T-helper 1 cell treated with Interleukin-12 subunit alpha and Interleukin-12 subunit beta and Interleukin-4 antibody, amounts not matched to agents 30 μg/mL and 1 μg/mL, for 36 hours (primary cell): ENCODE data around the gene STAT5A.
"Not testable (repeated sequence)": the region's sequence is repeated elsewhere in the genome, so short reads cannot be mapped to it uniquely, and the experiment has no call there.

ENCODE experiments used
- H3K27ac Mint-ChIP-seq: one replicate; pipeline ENCODE4 v1.8.0; 2021; ENCODE audit warnings: mild to moderate bottlenecking, mixed read lengths
- H3K27me3 Mint-ChIP-seq: one replicate; pipeline ENCODE4 v1.8.0; 2021; ENCODE audit warnings: low read depth, mixed read lengths
- H3K36me3 Mint-ChIP-seq: one replicate; pipeline ENCODE4 v1.8.0; 2021; ENCODE audit warnings: low read depth, mixed read lengths
- H3K4me1 Mint-ChIP-seq: one replicate; pipeline ENCODE4 v1.8.0; 2021; ENCODE audit warnings: low read depth, mixed read lengths
- H3K4me3 Mint-ChIP-seq: one replicate; pipeline ENCODE4 v1.8.0; 2021; ENCODE audit warnings: mild to moderate bottlenecking, moderate library complexity, mixed read lengths
- H3K9me3 Mint-ChIP-seq: one replicate; pipeline ENCODE4 v1.8.0; 2021; ENCODE audit warnings: mixed read lengths

The STAT5A gene

DNA sequence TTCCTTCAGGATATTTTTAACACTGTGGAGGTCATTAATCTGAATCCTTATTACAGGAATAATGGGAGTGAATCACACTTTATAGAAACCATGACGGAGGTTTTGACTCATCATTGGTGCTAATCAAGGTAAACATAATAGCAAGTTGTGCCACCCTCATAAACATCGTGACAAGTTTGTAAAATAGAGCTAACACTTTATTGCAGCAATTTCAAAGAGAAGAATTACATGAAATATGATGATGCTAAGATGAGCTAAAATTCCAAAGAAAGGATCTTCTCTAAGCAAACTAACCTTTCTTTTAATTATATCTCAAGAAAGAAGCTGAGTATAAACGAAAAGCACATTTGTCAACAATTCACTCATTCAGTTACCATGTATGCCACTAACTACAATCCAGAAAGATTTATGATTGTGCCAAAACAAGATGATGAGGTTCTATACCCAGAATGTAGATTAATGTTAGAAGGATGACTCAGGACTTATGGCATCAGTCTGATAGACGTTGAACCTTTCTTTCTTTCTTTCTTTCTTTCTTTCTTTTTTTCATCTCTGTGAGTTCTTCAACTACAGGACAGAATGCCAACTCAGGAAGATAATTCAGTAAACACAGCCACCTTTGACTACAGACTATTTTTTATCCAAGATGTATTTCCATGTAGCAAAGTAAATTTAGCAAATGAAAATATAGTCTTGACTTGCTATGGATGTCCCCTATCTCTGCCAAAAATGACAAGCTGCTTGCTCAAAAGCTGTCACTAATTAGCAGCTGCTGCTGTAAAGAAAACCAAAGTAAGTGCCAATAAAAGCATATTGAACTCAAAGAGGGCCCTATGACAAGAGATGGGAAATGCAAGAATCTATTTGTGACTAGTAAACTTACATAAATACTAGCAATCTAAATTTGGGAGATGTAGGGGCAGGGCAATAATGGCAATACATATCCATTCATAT is 35.4 kb upstream of the STAT5A start:
- peaks cover 49% of the 10 kb centered on the region for H3K4me1 Mint-ChIP-seq
- H3K9me3 Mint-ChIP-seq, result no peaks in the 10 kb centered on the region
- H3K36me3 Mint-ChIP-seq, result peaks cover 15% of the 10 kb centered on the region
- H3K27me3 Mint-ChIP-seq, result no peaks in the 10 kb centered on the region
- no peak overlapping the region for H3K4me3 Mint-ChIP-seq
- H3K27ac Mint-ChIP-seq, result peak overlapping the region; percentile 79

DNA sequence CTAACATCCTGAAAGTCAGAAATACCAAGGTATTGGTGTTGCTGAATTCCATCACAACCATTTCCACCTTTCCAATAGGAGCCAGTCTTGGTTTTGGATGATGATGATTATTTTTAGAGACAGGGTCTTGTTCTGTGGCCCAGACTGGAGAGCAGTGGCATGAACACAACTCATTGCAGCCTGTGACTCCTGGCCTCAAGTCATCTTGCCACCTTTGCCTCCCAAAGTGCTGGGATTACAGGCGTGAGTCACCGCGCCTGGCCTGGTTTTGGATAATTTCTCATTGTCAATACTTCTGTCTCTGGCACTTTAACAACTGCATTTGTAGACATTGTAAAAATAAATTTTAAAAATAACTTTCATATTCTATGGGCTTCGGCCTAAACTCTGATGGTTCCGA is 34.7 kb upstream of the STAT5A start:
- no peak overlapping the region for H3K27ac Mint-ChIP-seq
- no peaks in the 10 kb centered on the region for H3K9me3 Mint-ChIP-seq
- no peaks in the 10 kb centered on the region for H3K27me3 Mint-ChIP-seq
- H3K36me3 Mint-ChIP-seq, result peaks cover 14% of the 10 kb centered on the region
- peaks cover 44% of the 10 kb centered on the region for H3K4me1 Mint-ChIP-seq
- no peak overlapping the region for H3K4me3 Mint-ChIP-seq

DNA sequence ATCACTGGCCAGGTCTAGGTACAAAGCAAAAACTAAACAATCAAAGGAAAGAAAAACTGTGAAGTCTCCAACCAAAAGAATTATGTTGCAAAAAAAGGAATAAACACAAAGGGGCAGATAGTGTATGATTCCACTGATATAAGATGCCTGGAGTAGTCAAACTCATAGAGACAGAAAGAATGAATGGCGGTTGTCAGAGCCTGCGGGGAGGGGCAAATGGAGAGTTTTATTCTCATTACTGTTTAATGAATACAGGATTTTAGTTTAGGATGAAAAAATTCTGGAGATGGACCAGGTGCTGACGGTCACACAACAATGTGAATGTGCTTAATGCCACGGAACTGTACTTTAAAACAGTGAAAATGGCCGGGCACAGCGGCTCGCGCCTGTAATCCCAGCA is 32.9 kb upstream of the STAT5A start:
- no peaks in the 10 kb centered on the region for H3K9me3 Mint-ChIP-seq
- no peak overlapping the region for H3K4me3 Mint-ChIP-seq
- H3K27ac Mint-ChIP-seq, result no peak overlapping the region
- no peaks in the 10 kb centered on the region for H3K27me3 Mint-ChIP-seq
- H3K36me3 Mint-ChIP-seq, result peaks cover 6% of the 10 kb centered on the region
- peaks cover 33% of the 10 kb centered on the region for H3K4me1 Mint-ChIP-seq

DNA sequence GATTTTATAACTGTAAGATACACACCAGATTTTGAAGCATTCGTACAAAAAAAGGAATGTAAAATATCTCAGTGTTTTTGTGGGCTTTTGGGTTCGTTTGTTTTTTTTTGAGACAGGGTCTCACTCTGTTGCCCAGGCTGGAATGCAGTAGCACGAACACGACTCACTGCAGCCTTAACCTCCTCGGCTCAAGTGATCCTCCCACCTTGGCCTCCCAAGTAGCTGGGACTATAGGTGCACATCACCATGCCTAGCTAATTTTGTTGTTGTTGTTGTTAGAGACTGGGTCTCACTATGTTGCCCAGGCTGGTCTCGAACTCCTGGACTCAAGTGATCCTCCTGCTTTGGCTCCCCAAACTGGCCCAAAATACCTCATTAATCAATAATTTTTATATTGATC is 28.0 kb upstream of the STAT5A start:
- Mint-ChIP-seq H3K27ac (no peak overlapping the region), H3K4me1 (peaks cover 9% of the 10 kb centered on the region)

DNA sequence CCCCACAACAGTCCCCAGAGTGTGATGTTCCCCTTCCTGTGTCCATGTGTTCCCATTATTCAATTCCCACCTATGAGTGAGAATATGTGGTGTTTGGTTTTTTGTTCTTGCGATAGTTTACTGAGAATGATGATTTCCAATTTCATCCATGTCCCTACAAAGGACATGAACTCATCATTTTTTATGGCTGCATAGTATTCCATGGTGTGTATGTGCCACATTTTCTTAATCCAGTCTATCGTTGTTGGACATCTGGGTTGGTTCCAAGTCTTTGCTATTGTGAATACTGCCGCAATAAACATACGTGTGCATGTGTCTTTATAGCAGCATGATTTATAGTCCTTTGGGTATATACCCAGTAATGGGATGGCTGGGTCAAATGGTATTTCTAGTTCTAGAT is 23.9 kb upstream of the STAT5A start:
- not testable (repeated sequence) for H3K27ac Mint-ChIP-seq, H3K4me3 Mint-ChIP-seq, H3K36me3 Mint-ChIP-seq, H3K9me3 Mint-ChIP-seq, H3K27me3 Mint-ChIP-seq
- H3K4me1 Mint-ChIP-seq, result peaks cover 24% of the 10 kb centered on the region

More for the DNA sequence above, 28.0 kb upstream of the STAT5A start:
- no peaks in the 10 kb centered on the region for H3K27me3 Mint-ChIP-seq
- no peak overlapping the region for H3K4me3 Mint-ChIP-seq
- peaks cover 1% of the 10 kb centered on the region for H3K36me3 Mint-ChIP-seq
- no peaks in the 10 kb centered on the region for H3K9me3 Mint-ChIP-seq

DNA sequence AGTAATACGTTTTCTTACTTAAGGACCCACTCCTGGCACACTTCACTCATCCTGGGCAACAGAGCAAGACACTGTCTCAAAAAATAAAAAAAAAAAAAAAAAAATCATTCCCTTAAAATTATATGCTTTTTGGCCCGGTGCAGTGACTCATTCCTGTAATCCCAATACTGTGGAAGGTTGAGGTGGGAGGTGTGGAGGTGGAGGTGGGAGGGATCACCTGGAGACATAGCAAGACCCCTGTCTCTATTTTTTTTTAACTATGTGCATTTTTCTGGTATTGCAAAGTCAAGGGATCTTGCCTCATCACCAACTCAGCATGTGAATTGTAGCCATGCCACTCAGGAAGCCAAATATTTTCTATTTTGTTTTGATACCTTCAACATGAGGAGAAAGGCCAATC is 21.8 kb upstream of the STAT5A start:
- peaks cover 8% of the 10 kb centered on the region for H3K36me3 Mint-ChIP-seq
- no peaks in the 10 kb centered on the region for H3K9me3 Mint-ChIP-seq
- H3K4me3 Mint-ChIP-seq, result no peak overlapping the region
- peak overlapping the region; percentile 89 for H3K27ac Mint-ChIP-seq
- H3K4me1 Mint-ChIP-seq, result peaks cover 37% of the 10 kb centered on the region
- H3K27me3 Mint-ChIP-seq, result no peaks in the 10 kb centered on the region

DNA sequence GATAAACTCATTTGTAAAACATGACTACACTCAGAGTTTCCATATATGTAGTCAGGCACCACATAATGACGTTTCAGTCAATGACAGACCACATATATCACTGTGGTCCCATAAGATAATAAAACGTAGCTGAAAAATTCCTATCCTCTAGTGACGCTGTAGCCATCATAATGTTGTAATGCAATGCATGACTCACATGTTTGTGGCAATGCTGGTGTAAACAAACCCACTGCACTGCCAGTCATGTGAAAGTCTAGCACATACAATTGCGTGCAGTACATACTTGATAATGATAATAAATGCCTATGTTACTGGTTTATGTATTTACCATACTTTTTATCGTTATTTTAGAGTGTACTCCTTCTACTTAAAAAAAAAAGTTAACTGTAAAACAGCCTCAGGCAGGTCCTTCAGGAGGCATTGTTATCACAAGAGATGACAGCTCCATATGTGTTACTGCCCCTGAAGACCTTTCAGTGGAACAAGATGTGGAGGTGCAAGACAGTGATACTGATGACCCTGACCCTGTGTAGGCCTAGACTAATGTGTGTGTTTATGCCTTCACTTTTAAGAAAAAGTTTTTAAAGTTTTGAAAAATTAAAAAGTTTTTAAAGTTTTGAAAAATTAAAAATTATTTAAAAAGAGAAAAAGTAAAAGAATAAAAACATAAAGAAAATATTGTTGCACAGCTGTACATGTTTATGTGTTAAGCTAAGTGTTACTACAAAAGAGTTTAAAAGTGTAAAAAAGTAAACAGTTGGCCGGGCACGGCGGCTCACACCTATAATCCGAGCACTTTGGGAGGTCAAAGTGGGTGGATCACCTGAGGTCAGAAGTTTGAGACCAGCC is 21.2 kb upstream of the STAT5A start:
- Mint-ChIP-seq H3K36me3 (peaks cover 8% of the 10 kb centered on the region), H3K4me3 (no peak overlapping the region), H3K9me3 (no peaks in the 10 kb centered on the region), H3K4me1 (peaks cover 44% of the 10 kb centered on the region), H3K27me3 (no peaks in the 10 kb centered on the region), H3K27ac (peak overlapping the region; percentile 89)

DNA sequence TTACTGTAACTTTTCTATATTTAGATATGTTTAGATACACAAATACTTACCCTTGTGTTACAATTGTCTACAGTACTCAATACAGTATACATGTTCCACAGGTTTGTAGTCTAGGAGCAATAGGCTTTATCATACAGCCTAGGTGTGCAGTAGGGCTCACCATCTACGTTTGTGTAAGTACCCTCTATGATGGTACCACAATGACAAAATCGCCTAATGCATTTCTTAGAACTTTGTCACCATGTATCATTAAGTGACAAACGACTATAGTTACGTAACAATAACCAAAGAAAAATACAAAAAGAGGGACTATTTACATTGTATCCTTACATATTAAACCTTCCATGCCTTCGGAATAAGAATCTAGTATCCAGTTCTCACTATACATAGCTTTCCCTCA is 20.1 kb upstream of the STAT5A start:
- peaks cover 53% of the 10 kb centered on the region for H3K4me1 Mint-ChIP-seq
- H3K4me3 Mint-ChIP-seq, result peak overlapping the region; percentile 19
- no peaks in the 10 kb centered on the region for H3K9me3 Mint-ChIP-seq

DNA sequence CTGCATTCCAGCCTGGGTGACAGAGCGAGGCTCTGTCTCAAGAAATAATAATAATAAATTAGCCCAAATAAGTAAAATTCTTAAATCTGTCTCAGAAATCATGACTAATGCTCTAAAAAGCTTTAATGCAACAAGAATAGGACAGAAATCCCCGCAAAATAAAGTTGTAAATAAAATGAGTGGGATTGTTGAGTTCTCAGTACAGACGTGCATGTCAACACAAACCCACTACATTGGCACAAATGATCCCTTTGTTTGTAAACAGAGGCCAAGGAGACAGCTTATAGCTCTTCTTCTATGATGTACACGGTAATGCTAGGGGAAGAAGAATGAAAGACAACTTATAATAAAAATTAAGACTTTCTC is 18.1 kb upstream of the STAT5A start:
- Mint-ChIP-seq H3K4me1 (peaks cover 63% of the 10 kb centered on the region), H3K4me3 (peak overlapping the region; percentile 16), H3K27ac (peak overlapping the region; percentile 46), H3K27me3 (no peaks in the 10 kb centered on the region), H3K36me3 (peaks cover 10% of the 10 kb centered on the region), H3K9me3 (no peaks in the 10 kb centered on the region)

More for the DNA sequence above, 20.1 kb upstream of the STAT5A start:
- H3K27me3 Mint-ChIP-seq, result no peaks in the 10 kb centered on the region
- H3K36me3 Mint-ChIP-seq, result peaks cover 8% of the 10 kb centered on the region
- peak overlapping the region; percentile 72 for H3K27ac Mint-ChIP-seq

DNA sequence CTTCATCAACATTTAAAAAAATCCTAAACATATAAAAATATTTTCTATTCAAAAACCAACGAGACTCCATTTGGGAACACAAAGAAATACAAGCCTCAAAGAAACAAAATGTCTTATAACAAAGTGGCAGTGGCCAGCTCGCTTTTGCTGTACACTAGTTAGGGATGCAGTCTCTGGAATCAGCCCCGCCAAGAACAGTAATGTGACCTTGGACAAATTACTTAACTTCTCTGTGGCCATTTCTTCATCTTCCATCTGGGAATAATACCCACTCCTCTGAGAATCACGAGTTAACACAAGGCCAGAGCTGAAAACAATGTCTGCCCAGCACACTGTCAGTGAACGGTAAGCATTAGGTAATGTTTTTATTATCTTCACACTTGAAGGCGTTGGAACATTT is 17.7 kb upstream of the STAT5A start:
- peak overlapping the region; percentile 88 for H3K27ac Mint-ChIP-seq
- peaks cover 13% of the 10 kb centered on the region for H3K36me3 Mint-ChIP-seq
- no peaks in the 10 kb centered on the region for H3K9me3 Mint-ChIP-seq
- H3K4me1 Mint-ChIP-seq, result peaks cover 65% of the 10 kb centered on the region
- H3K27me3 Mint-ChIP-seq, result no peaks in the 10 kb centered on the region
- H3K4me3 Mint-ChIP-seq, result peak overlapping the region; percentile 12

DNA sequence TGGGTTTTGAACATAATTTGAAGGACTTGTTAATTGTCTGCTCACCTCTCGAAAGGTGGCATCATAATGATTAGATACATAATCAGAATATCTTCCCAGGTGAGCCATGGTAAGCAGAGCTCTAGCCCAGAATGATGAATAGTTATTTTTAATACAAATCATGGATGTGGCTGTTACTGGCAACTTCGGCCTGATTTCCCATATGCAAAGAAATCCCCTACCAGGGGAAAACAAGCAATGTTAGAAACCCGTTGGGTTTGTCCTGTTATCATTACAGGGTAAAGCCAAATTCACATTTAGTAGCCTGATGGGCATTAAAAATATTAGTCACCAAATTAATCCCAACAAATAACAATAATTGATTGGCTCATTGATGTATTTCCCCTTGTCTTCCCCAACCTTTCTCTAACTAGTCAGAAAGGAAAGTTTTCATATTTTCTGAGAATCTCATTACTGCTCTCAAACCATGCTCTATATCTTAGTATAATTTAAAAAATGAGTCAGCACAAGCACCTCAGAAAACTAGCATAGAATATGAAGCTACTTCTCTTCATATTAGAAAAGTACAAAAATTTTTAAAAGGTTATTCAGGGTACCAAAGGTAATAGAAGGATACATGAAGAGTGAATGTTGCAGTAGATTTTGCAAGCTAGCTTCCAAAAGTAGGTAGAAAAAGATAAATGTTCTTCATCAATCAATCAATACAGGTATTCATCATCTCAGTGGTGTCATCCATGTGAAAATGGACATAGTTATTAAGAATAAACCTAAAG is 17.1 kb upstream of the STAT5A start:
- H3K36me3 Mint-ChIP-seq, result peaks cover 13% of the 10 kb centered on the region
- peak overlapping the region; percentile 88 for H3K27ac Mint-ChIP-seq
- peak overlapping the region; percentile 81 for H3K4me3 Mint-ChIP-seq
- no peaks in the 10 kb centered on the region for H3K9me3 Mint-ChIP-seq
- H3K27me3 Mint-ChIP-seq, result no peaks in the 10 kb centered on the region
- H3K4me1 Mint-ChIP-seq, result peaks cover 65% of the 10 kb centered on the region

DNA sequence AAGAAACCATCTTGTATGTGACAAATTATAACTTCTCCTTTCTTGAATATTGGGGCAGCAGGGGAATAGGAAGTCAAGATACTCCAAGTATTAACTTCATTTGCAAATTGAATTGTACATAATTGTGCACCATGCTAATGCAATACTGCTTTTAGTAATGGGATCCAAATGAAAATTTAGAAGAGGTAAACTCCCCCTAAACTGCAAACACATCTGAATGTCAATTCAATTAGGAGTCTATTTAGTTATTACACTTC is 16.6 kb upstream of the STAT5A start:
- H3K27ac Mint-ChIP-seq, result peak overlapping the region; percentile 88
- H3K9me3 Mint-ChIP-seq, result no peaks in the 10 kb centered on the region
- peaks cover 10% of the 10 kb centered on the region for H3K36me3 Mint-ChIP-seq
- peaks cover 62% of the 10 kb centered on the region for H3K4me1 Mint-ChIP-seq
- no peaks in the 10 kb centered on the region for H3K27me3 Mint-ChIP-seq
- peak overlapping the region; percentile 81 for H3K4me3 Mint-ChIP-seq

DNA sequence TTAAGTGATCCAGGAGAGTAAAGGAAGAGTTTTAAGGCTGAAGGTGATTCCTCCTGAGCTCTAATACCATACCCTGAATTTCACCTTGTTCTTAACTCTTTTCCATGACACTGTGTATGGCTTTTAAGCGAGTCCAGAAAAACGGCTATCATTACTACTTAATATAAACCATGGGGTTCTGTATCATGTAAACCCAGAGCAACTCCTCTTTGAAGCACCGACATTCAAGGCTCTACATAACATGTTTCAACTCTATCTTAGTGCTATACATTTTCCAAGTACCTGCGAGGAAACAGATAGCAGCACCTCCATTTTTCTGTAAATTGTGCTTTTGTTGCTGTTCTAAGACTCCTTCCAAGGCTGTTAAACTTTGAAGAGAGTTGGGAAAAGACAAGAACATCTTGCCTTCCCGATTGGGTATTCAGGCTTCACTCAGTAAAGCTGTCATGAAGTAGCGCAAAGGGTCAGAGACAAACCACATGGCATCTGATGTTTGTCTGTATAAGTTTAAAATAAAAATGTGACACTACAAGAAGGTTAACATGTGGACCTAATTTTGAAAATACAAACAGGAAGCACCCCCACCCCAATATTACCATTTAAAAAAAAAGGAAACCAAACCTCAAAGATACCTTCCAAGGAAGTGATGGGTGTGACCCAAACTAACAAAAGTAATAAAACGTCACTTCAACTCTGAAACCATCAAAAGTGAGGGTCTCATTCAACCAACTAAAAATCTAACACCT is 16.0 kb upstream of the STAT5A start:
- Mint-ChIP-seq H3K27ac (peak overlapping the region; percentile 88), H3K27me3 (no peaks in the 10 kb centered on the region), H3K4me3 (peak overlapping the region; percentile 81), H3K36me3 (peaks cover 12% of the 10 kb centered on the region), H3K4me1 (peaks cover 63% of the 10 kb centered on the region), H3K9me3 (no peaks in the 10 kb centered on the region)
